HG03039 (cell line): ENCODE results near the gene SERINC5.
"Not testable (repeated sequence)": the region's sequence is repeated elsewhere in the genome, so short reads cannot be mapped to it uniquely, and the experiment has no call there.

ENCODE experiments used
- ATAC-seq: cut with Tn5 transposase; IDR thresholded peaks from one replicate; pipeline ENCODE4 v1.9.1; 2021; ENCODE audit warnings: mild to moderate bottlenecking, moderate library complexity; ENCODE audit not compliant: unreplicated experiment

SERINC5 gene

DNA sequence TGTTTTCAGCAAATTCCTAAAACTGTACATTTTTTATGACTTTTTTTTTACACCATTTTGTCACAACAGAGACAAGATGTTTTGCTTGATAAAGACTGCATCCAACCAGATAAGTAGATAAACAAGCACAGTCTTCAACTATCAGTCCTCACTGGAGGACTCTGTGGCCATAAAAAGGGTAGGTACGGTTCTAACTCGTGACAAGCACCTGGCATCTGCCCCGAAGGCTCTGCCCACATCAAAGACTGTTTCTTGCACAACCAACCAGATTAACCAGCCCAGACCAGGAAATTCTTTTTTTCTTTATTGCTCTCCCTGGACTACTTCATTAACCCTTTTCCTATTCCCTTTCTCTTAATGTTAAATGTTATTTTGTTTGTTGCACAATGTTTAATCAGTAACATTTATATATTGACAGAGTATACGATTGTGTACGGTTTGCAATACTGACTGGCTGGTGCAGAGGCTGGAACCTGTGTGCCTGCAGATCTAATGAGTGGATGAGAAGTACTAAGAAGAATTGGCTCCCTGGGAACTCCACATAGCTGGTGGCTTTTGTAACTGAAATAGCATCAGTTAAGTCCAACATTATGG is 74.1 kb downstream of the SERINC5 start:
- ATAC-seq = no peak

DNA sequence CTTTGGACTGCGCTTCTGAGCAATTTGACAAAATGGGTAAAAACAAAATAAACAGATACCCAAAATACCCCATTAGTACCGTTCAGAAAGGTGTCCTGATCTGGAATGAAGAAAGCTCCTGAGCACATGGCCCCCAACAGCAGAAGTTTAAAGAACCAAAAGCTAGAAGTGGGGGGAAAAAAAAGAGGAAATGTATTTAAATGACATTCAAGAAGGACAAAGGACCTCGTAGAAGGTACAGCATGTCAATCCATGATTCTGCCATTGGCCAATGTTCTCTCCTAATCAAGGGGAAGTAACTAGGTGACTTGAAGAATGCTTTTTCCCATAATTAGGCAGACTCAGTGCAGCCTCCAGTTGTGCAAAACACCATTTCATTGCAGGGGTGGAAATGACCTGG is 78.6 kb downstream of the SERINC5 start:
- no peak for ATAC-seq

DNA sequence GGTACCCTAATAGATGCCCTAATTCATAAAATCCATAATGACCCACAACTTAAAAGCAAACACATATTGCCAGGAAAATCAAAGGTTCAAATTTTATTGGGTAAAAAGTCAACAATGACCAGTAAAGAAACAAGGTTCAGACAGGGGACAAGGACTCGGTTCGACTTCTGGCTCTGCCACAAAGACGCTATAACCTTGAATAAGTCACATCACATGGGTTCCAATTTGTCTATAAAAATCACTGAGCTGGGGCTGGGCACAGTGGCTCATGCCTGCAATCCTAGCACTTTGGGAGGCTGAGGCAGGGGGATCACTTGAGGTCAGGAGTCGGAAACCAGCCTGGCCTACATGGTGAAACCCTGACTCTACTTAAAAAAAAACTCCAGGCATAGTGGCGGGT is 80.5 kb downstream of the SERINC5 start:
- no peak for ATAC-seq

DNA sequence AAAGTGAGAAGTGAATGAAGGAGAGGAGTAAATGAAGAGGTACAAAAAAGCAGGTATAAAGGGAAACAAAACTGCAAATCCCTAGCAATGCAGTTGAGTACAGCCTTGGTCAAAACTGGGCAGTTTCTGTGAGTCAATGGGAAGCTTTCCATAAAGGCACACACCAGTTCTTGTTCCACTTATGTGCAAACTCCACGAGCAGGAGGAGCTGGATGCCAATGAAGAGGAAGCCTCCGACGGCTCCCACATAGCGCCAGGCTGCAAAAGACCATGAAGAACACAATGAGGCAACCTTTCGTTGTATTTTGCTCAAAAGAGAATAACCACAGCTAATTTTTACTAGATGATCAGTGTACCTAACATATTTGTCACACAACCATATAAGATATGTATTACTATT is 81.1 kb downstream of the SERINC5 start:
- ATAC-seq = no peak

DNA sequence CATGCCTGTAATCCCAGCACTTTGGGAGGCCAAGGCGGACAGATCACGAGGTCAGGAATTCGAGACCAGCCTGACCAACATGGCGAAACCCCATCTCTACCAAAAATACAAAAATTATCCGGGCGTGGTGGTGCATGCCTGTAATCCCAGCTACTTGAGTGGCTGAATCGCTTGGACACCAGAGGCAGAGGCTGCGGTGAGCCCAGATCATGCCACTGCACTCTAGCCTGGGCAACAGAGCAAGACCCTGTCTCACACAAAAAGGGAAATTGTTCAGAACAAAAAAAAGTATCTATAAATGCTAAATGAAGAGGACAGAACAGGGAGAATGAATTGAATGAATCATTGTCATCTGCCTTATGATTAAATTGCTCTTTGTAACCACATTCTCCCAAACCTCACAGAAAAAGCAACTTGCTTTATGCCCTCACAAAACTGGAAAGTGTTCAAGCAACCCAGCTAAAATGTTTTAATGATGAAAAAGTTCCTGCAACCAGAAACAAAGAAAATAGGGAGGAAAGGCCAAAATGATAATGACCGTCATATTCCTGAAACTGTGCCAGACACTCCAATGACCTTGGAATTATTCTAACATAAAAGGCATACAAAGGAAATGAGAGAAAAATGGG is 83.7 kb downstream of the SERINC5 start:
- no peak for ATAC-seq

DNA sequence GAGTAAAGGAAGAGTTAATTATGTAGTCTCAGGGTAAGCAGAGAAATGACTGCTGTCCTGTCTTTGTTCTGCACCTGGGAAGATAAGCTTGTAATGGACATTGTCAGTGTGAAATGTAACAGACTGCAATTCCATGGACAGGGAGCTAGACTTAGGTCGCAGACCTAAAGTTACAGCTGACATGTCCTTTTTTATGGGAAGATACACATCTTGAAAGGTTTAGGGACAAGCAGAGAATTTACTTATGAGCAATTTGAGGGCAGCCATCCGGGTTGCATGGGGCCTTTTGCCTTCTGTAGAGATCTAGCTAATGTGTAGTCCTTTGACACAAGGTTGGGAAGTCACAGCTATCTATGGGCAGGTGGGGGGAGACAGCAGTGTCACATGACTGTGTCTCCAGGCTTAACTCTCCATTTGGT is 85.7 kb downstream of the SERINC5 start:
- ATAC-seq = no peak

DNA sequence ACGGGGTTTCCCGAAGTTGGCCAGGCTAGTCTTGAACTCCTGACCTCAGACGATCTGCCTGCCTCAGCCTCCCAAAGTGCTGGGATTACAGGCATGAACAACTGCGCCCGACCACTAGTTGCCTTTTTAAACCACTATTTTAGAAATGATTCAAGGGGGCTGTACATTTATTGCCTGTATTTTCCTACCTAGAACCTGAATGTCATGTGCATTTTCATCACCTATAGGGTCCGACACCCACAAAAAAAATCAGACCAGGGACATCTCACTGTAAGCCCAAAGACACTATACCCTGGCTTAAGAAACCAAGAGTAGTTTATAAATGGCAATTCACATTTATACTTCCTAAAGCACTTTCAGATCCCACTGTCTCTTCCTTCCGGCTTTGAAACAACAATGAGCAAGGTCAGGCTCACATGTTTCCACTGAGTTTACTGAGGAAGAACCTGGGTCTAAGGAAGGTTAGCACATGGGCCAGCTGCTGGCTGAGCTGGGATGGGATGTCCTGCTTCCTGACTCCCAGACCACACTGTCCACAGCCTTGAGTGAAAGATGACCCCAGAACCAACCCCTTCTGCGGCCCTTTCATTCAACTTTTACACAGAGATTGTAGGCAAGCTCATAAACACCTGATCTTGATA is 87.3 kb downstream of the SERINC5 start:
- no peak for ATAC-seq

DNA sequence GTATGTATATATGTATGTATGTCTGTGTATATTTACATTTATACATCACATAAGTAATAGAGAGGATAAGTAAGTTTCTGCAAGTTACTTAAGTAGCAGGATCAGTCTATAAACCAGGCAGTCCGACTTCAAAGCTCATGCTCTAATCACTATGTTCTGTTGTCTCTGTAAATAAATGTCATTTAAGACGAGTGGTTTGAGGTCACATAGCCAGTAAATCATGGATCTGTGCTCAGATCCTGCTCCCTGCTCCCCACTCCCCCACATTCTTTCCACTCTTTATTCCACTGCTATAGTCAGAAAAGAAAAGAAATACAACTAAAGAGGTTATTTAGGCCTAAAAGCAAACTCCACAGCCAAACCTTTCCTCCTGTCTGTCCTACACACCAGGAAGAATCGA is 90.4 kb downstream of the SERINC5 start:
- no peak for ATAC-seq

DNA sequence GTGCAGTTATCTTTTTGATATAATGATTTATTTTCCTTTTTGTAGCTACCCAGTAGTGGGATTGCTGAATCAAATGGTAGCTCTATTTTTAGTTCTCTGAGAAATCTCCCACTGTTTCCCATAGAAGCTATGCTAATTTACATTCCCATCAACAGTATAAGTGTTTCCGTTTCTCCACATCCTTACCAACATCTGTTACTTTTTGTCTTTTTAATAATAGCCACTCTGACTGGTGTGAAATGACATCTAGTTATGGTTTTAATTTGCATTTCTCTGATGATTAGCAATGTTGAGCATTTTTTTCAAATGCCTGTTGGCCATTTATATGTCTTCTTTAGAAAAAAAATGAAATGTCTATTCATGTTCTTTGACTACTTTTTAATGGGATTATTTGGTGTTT is 94.7 kb downstream of the SERINC5 start:
- ATAC-seq = no peak

DNA sequence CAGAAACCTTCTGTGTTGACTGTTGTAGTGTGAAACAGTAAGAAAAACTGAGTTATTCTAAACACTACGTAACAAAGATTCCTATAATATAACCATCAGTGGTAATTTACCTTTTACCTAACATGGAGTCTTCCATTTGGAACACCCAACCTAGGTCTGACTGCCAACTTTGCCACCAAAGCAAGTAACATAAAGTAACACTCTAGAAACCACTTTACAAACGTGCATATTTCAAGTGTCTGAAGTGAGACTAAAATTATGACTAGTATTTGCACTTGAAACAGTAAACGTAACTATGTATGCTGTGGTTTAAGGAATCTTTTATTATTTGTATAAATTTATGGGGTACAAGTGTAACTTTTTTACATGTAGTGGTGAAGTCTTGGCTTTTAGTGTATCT is 95.6 kb downstream of the SERINC5 start:
- no peak for ATAC-seq

DNA sequence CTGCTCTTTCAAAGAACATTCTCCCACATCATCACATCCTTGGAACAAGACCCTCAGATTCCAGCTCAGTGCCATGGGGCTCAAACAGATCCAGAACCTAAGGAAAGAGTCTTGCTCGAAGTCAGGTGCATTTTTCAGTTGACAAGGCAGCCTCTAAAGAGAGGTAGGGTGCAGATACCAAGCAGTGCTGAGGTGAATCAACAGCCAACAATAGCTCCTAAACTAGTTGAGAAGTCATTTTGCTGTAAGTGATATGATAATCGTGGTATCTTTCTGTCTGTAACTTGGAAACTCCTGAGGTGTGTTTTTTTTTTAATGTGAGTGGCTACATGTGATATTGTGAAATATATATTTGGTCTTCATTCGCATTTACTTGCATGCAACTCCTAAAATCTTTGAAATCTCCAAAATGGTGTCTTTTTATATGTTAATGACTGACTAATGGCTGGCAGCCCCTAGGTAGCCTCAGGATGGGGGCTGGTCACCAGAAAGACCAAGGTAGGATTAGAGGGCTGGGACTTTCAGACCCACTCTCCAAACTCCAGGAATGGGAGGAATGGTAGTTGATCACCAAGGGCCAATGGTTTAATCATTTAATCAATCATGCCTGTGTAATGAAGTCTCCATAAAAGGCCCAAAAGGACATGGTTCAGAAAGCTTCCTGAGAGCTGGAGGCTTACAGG is 96.6 kb downstream of the SERINC5 start:
- no peak for ATAC-seq

DNA sequence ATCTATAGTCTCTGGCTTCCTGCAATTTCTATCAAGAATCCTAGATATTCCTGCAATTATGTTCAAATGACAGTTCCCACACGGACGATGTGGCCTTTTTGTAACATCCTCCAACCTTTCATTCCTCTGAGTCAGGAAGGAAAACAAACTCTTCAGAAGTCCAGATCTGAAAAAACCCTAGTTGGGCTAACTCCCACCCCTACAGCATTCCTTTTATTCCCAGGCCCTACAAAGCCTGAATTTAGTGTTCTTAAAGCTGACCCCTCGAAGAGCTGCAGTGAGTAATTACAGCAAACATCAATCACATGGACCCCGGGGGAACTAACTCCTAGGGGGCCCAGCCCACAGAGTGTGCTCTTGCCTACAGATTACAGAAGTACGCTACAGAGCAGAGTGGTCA is 99.7 kb downstream of the SERINC5 start:
- no peak for ATAC-seq

DNA sequence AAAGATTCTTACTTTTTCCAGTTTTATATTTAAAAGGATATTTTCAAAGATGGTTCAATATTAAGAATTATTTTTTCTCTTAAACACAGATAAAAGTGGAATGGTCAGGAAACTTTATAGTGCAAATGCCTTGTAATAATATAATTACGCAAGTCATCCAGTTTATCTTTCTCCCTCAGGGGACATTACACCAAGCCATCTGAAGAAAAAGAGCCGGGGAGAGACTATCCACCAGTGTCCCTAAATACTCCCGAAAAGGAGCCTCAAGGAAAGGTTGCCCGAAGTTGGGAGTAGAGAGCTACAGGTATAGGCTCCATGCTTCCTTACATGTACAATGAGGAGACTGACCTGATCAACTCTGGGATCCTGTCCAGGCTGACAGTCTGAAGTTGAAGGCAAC is 101.1 kb downstream of the SERINC5 start:
- ATAC-seq = no peak

DNA sequence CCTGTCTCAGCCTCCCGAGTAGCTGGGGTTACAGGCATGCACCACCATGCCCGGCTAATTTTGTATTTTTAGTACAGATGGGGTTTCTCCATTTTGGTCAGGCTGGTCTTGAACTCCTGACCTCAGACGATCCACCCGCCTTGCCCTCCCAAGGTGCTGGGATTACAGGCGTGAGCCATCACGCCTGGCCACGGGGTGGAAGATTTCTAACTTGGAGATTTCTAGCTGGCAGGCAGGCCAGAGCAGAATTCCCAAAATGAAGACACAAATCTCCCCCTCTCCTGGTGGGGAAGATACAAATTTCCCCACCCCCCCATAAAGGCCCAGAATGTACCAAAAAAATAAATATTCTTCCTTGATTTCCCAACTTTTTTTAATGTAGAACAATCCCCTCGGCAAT is 101.6 kb downstream of the SERINC5 start:
- not testable (repeated sequence) for ATAC-seq

DNA sequence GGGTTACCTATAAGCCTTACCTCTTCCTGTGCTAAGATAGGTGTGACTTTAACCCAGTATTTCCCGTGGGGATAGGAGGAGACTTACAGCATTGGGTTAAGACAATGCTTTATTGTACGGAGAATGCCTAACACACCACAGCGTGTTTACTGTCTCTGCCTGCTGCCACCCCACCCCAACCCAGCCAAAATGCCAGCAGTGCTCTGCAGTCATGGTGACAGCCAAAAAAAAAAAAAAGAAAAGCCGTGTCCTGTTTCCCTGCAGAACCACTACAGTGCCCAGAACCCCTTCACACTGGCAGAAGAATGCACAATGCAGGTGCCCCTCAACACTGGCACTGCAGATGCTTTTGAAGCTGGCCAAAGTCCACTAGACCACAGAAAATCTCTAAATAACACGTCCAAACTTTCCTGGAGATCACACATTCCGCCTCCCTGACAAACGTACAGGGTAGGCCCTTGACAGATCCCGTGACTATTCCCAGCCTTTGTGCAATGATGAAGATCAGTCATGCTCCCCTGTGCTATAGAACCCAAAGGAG is 102.2 kb downstream of the SERINC5 start:
- ATAC-seq = no peak

DNA sequence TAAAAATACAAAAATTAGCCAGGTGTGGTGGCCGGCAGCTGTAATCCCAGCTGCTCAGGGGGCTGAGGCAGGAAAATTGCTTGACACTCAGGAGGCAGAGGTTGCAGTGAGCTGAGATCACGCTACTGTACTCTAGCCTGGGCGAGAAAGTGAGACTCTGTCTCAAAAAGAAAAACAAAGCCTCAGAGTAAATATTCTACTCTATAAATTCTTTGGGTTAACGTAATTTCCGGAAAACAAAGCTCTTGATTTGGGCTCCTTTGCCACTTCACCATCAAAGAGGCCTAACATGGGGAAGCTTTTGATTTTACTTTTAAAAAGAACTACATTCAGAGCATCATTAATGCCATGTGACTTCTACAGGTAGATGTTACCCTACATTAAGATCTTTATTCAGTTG is 103.1 kb downstream of the SERINC5 start:
- ATAC-seq = no peak

DNA sequence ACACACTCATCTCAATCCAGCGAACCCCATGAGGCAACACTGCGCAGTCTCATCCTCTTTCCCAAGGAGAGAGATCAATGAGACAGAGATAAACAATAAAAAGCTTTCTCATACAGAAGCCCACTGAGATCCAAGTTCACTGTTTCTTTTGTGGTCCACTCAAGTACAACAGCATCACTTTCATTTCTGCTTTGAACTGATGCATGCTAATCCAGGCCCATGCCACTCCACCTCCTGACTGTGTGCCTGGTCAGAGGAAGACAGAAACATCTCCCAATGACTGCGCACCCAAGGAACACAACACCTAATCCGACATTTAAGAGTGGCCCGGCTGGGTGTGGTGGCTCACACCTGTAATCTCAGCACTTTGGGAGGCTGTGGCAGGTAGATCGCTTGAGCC is 104.0 kb downstream of the SERINC5 start:
- no peak for ATAC-seq

DNA sequence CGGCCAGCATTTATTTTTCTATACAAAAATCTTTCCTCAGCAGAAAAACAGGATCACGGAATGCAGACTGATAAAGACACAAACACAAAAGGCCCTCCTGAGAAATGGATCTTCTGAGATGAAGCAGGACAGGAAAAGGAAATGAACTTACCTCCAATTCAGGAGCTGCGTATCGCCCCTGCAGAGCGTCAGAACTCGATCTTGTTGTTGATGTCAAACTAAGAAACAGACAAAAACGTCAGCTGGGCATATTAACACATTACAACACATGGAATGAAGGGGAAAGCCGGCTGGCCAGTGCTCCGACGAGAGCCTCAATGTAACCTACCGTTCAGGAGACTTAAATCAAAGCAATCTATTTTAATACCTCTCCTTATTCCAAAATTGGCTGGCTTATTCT is 105.1 kb downstream of the SERINC5 start:
- ATAC-seq = no peak

DNA sequence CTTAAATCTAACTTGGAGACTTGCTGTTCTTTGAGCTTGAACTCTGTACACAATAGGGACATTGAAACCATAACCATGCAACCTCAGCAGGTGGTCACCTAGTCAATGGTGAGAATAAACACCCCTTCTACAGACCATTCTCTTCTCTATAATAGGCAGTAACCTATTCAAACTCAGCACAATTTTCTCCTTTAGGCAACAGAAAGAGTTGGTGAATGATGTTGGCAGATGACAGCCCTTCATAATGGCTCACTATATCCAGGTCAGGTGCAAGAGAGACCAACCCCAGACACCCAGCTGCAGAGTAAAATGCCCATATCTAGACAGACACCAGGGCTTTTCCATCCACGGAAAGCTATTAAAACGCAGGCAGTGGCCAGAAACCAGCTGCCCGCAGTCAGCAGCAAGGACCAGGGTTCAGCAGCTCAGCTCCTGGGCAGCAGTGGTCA is 106.7 kb downstream of the SERINC5 start:
- no peak for ATAC-seq

DNA sequence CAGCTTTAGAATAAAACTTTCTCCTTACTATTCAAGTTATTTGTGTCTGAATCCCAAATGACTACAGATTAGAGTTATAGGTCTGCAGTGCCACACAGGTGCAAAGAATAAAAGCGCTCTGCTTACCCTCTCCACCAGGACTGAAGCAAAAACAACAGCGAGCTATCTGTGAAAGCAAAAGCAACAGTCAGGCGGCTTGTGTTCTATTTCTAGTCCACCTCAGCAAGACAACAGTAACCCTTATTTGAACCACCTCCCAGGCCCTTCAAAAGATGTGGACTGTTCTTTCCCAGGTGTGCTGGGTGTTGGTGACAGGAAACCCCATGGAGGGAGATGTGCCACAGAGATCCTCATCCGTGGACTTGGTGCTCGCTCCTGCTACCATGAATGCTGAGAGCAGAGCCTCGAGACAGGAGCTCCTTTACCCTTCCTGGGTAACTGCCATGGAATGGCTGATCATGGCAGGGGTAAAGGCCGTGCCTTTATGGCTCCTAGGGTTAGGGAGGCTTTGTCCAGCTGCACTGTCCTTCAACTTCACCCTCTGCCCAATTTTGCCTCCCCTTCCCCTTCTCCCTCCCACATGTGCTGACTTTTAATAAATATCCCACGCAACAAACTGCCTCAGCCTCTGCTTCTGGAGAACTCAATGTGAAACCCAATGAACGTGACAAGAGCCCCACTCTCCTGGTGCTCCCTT is 108.6 kb downstream of the SERINC5 start:
- no peak for ATAC-seq

DNA sequence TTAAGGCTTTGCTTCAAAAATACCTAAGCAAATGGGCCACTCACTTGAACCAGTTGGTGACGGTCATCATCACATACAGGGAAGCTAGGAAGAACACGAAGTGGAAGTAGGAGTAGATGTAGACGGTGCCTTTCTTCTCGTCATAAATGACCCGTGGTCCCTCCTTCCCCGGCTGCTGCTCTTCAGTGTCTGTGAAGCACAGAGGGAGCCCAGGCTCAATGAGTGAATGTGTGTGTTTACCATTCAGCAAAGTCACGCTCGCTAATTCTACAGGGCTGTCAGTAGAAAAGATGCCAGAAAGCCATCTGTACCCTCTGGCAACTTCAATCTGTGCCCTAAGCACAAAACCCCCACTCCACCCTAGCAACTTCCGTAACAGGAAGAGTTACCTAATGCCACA is 109.8 kb downstream of the SERINC5 start:
- ATAC-seq = no peak
